ENCODE data around the gene DOCK3. TPM values are rescaled to one million over a fixed set of nuclear protein-coding genes. Genes with fewer than 3 reads are reported as not detected.

Gene DOCK3
- total RNA-seq, 1 experiment from 2014 or later: 5.6 TPM

DNA sequence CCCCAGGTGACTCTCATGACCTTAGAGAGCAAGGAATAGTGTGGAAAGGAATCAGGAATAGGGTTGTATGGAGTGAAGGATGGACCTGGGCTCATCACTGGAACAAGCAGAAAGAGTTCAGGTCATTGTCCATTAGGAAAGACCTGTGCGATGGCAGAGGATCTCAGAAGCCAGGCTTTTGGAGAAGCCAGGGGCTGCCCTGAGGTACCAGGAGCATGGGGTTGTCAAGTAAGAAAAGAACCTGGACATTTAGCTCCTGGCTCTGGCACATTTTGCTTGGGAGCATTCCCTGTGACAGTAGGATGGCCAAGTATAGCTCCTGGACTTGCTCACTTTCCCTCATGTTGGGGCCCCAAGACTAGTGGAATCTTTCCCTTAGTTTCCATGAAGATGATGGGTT is 657.4 kb downstream of the DOCK3 start:
- Mint-ChIP-seq H3K9me3 (peaks cover 7% of the 10 kb centered on the region; the same call in 1 of the 2 replicates), H3K27me3 (ENCODE audit: low read depth) (no peaks in the 10 kb centered on the region; the same call in 1 of the 2 replicates), H3K4me3 (no peak overlapping the region), H3K4me1 (peaks cover 6% of the 10 kb centered on the region), H3K27ac (no peak overlapping the region), H3K36me3 (no peaks in the 10 kb centered on the region)
- ChIA-PET CTCF (interaction anchor here (1.7 kb wide), 1 partner anchor 232 kb away, joined by 7 read pairs; no protein-coding TSS in a partner anchor), POLR2A (no interaction called here)
- DNase-seq (ENCODE audit: low spot score) (no peak), ATAC-seq (no peak)
- TF ChIP-seq ZBTB21 (CRISPR knock-in tag; IDR thresholded peaks at IDR 0.05; ENCODE audit: borderline replicate concordance) (no peak), GABPB1 (CRISPR knock-in tag; IDR thresholded peaks at IDR 0.05) (no peak), ZNF263 (CRISPR knock-in tag; IDR thresholded peaks at IDR 0.05; ENCODE audit: low read depth) (no peak), ZNF396 (CRISPR knock-in tag; IDR thresholded peaks at IDR 0.05; ENCODE audit: borderline replicate concordance) (no peak), ELF4 (CRISPR knock-in tag; IDR thresholded peaks at IDR 0.05; ENCODE audit: low read depth) (no peak), TP53 (CRISPR knock-in tag; IDR thresholded peaks at IDR 0.05) (no peak)
- TF ChIP-seq, protein P1, sequence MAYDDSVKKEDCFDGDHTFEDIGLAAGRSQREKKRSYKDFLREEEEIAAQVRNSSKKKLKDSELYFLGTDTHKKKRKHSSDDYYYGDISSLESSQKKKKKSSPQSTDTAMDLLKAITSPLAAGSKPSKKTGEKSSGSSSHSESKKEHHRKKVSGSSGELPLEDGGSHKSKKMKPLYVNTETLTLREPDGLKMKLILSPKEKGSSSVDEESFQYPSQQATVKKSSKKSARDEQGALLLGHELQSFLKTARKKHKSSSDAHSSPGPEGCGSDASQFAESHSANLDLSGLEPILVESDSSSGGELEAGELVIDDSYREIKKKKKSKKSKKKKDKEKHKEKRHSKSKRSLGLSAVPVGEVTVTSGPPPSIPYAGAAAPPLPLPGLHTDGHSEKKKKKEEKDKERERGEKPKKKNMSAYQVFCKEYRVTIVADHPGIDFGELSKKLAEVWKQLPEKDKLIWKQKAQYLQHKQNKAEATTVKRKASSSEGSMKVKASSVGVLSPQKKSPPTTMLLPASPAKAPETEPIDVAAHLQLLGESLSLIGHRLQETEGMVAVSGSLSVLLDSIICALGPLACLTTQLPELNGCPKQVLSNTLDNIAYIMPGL (CRISPR knock-in tag; IDR thresholded peaks at IDR 0.05): no peak
- TF ChIP-seq, protein P2, sequence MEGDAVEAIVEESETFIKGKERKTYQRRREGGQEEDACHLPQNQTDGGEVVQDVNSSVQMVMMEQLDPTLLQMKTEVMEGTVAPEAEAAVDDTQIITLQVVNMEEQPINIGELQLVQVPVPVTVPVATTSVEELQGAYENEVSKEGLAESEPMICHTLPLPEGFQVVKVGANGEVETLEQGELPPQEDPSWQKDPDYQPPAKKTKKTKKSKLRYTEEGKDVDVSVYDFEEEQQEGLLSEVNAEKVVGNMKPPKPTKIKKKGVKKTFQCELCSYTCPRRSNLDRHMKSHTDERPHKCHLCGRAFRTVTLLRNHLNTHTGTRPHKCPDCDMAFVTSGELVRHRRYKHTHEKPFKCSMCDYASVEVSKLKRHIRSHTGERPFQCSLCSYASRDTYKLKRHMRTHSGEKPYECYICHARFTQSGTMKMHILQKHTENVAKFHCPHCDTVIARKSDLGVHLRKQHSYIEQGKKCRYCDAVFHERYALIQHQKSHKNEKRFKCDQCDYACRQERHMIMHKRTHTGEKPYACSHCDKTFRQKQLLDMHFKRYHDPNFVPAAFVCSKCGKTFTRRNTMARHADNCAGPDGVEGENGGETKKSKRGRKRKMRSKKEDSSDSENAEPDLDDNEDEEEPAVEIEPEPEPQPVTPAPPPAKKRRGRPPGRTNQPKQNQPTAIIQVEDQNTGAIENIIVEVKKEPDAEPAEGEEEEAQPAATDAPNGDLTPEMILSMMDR (IDR thresholded peaks at IDR 0.05): no peak

DNA sequence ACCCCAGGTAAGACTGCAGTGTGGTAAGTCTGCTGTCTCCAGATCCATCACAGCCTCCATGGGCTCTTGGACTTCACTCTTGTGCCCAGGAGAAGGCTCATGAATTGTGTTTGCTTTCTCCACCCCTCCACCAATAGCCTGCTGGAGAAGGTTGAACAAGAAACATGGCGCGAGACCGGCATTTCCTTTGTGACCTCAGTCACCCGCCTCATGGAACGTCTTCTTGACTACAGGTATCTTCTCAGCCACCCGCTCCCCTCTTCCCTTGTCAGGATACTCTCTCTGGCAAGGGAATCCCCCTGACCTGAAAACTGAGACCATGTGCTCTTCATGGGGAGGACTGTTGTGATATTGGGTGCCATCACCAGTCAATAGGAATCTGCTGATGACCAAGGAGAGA is 658.3 kb downstream of the DOCK3 start:
- CTCF ChIA-PET: interaction anchor here (1.5 kb wide), 1 partner anchor 22 kb away, joined by 7 read pairs; no protein-coding TSS in a partner anchor
- POLR2A ChIA-PET: no interaction called here
- peaks cover 7% of the 10 kb centered on the region; the same call in 1 of the 2 replicates for H3K9me3 Mint-ChIP-seq

More for the DNA sequence above, 658.3 kb downstream of the DOCK3 start:
- H3K27me3 Mint-ChIP-seq (ENCODE audit: low read depth): no peaks in the 10 kb centered on the region
- H3K4me1 Mint-ChIP-seq: peaks cover 6% of the 10 kb centered on the region
- H3K27ac Mint-ChIP-seq: no peak overlapping the region
- H3K36me3 Mint-ChIP-seq: no peaks in the 10 kb centered on the region
- no peak overlapping the region for H3K4me3 Mint-ChIP-seq
- ATAC-seq (no peak), DNase-seq (ENCODE audit: low spot score) (no peak)
- TF ChIP-seq NR3C1 (CRISPR knock-in tag; conservative IDR thresholded peaks at IDR 0.05; ENCODE audit: low read depth): no peak
- TF ChIP-seq, protein P3, sequence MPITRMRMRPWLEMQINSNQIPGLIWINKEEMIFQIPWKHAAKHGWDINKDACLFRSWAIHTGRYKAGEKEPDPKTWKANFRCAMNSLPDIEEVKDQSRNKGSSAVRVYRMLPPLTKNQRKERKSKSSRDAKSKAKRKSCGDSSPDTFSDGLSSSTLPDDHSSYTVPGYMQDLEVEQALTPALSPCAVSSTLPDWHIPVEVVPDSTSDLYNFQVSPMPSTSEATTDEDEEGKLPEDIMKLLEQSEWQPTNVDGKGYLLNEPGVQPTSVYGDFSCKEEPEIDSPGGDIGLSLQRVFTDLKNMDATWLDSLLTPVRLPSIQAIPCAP (CRISPR knock-in tag; IDR thresholded peaks at IDR 0.05): no peak
- no peak for TF ChIP-seq MAX (CRISPR knock-in tag; IDR thresholded peaks at IDR 0.05)
- TF ChIP-seq, protein P4, sequence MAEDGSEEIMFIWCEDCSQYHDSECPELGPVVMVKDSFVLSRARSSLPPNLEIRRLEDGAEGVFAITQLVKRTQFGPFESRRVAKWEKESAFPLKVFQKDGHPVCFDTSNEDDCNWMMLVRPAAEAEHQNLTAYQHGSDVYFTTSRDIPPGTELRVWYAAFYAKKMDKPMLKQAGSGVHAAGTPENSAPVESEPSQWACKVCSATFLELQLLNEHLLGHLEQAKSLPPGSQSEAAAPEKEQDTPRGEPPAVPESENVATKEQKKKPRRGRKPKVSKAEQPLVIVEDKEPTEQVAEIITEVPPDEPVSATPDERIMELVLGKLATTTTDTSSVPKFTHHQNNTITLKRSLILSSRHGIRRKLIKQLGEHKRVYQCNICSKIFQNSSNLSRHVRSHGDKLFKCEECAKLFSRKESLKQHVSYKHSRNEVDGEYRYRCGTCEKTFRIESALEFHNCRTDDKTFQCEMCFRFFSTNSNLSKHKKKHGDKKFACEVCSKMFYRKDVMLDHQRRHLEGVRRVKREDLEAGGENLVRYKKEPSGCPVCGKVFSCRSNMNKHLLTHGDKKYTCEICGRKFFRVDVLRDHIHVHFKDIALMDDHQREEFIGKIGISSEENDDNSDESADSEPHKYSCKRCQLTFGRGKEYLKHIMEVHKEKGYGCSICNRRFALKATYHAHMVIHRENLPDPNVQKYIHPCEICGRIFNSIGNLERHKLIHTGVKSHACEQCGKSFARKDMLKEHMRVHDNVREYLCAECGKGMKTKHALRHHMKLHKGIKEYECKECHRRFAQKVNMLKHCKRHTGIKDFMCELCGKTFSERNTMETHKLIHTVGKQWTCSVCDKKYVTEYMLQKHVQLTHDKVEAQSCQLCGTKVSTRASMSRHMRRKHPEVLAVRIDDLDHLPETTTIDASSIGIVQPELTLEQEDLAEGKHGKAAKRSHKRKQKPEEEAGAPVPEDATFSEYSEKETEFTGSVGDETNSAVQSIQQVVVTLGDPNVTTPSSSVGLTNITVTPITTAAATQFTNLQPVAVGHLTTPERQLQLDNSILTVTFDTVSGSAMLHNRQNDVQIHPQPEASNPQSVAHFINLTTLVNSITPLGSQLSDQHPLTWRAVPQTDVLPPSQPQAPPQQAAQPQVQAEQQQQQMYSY (CRISPR knock-in tag; IDR thresholded peaks at IDR 0.05): no peak
- TF ChIP-seq, protein P5, sequence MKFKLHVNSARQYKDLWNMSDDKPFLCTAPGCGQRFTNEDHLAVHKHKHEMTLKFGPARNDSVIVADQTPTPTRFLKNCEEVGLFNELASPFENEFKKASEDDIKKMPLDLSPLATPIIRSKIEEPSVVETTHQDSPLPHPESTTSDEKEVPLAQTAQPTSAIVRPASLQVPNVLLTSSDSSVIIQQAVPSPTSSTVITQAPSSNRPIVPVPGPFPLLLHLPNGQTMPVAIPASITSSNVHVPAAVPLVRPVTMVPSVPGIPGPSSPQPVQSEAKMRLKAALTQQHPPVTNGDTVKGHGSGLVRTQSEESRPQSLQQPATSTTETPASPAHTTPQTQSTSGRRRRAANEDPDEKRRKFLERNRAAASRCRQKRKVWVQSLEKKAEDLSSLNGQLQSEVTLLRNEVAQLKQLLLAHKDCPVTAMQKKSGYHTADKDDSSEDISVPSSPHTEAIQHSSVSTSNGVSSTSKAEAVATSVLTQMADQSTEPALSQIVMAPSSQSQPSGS (CRISPR knock-in tag; IDR thresholded peaks at IDR 0.05; ENCODE audit: borderline replicate concordance, low read depth): no peak
- TF ChIP-seq ZNF671 (CRISPR knock-in tag; IDR thresholded peaks at IDR 0.05): no peak
- TF ChIP-seq ZNF121 (CRISPR knock-in tag; IDR thresholded peaks at IDR 0.05): no peak
- no peak for TF ChIP-seq CREM (CRISPR knock-in tag; IDR thresholded peaks at IDR 0.05)
- no peak for TF ChIP-seq KAT7 (CRISPR knock-in tag; IDR thresholded peaks at IDR 0.05; ENCODE audit: borderline replicate concordance)
- no peak for TF ChIP-seq ZNF232 (CRISPR knock-in tag; IDR thresholded peaks at IDR 0.05)
- TF ChIP-seq, protein P6, sequence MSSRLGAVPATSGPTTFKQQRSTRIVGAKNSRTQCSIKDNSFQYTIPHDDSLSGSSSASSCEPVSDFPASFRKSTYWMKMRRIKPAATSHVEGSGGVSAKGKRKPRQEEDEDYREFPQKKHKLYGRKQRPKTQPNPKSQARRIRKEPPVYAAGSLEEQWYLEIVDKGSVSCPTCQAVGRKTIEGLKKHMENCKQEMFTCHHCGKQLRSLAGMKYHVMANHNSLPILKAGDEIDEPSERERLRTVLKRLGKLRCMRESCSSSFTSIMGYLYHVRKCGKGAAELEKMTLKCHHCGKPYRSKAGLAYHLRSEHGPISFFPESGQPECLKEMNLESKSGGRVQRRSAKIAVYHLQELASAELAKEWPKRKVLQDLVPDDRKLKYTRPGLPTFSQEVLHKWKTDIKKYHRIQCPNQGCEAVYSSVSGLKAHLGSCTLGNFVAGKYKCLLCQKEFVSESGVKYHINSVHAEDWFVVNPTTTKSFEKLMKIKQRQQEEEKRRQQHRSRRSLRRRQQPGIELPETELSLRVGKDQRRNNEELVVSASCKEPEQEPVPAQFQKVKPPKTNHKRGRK (CRISPR knock-in tag; IDR thresholded peaks at IDR 0.05; ENCODE audit: borderline replicate concordance): no peak
- TF ChIP-seq, protein P7, sequence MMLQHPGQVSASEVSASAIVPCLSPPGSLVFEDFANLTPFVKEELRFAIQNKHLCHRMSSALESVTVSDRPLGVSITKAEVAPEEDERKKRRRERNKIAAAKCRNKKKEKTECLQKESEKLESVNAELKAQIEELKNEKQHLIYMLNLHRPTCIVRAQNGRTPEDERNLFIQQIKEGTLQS (CRISPR knock-in tag; conservative IDR thresholded peaks at IDR 0.05): no peak
- TF ChIP-seq E2F5 (CRISPR knock-in tag; IDR thresholded peaks at IDR 0.05): no peak
- TF ChIP-seq MLX (CRISPR knock-in tag; IDR thresholded peaks at IDR 0.05): no peak

Measured in WTC11 (cell line).